NCI-H1930 (cell line): Measurements from ENCODE around the gene POMT1.

Experiments
- DNase-seq, 2 experiments: peaks; one replicate each; lab custom pipeline; 2025; lab: John Stamatoyannopoulos, UW

The POMT1 gene

GRCh38 chr9:131476777-131477345, 25.9 kb upstream of the POMT1 start:
- no peak for DNase-seq

GRCh38 chr9:131477367-131477766, 25.4 kb upstream of the POMT1 start:
- no peak for DNase-seq

DNA sequence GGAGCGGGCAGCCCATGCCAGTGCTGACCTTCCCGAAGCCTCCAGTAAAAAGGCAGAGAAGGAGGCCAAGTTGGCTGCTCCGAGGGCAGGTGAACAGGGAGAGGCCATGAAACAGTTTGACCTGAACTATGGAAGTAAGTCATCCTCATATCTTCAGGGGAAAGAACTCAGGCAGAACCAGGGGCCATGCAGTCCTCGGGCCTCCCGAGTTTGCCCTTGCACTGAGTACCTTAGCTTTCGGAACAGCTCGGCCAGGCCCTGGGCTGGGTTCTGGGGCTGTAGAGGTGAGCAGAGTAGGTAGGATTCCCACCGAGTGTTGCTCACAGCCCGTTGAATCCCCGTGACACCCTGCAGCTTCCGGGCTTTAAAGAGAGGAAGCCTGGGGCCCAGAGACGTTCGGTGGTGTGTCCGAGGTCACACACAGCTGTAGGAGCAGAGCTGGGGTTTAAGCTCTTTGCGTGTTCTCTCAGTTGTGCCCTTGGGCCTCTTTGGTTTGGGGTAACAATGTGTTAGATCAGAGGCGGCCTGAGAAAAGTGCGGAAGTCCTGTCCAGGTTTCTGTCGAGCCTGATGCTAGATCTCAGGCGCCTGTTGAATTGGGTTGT, 24.8 kb upstream of the POMT1 start:
- no peak for DNase-seq

DNA sequence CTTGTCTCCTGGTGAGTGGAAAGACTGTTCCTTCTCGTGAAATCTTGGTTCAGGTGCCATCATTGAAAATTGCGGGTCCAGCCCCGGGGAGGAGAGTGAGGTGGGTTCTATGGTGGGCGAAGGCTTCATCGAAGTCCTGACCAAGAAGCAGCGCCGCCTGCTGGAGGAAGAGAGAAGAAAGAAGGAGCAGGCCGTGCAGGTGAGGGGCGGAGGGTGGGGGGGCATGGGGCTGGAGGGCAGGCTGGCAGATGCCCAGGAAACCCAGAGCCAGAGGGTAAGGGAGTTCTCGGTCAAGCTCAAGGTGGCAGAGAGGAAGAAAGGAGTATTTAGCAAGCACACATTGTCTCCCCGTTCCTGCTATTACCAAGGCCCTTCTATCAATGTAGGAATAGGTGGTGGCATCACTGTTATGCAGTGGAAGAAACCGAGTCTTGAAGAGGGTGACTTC, 24.3 kb upstream of the POMT1 start:
- DNase-seq = peak in 1 of 2 experiments; percentile 39

GRCh38 chr9:131478911-131479310, 23.8 kb upstream of the POMT1 start:
- DNase-seq = no peak

DNA sequence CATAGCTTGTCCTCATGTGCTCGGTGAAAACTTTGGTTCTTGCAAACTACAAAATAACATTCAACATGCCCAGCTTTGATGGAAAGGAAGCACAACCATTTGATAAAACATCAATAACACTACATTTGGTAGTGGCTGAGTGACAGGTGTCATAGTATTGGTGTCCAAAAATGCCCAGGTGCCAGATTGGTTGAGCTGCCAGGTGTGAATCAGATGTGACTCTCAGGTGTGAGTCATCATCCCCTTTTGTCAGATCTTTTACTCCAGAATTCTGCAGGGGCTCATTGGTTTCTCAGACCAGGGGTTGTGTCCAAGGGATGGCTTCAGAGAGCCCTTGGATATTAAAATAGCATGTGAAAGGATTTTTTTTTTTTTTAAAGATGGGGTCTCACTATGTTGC, 22.5 kb upstream of the POMT1 start:
- DNase-seq = no peak

DNA sequence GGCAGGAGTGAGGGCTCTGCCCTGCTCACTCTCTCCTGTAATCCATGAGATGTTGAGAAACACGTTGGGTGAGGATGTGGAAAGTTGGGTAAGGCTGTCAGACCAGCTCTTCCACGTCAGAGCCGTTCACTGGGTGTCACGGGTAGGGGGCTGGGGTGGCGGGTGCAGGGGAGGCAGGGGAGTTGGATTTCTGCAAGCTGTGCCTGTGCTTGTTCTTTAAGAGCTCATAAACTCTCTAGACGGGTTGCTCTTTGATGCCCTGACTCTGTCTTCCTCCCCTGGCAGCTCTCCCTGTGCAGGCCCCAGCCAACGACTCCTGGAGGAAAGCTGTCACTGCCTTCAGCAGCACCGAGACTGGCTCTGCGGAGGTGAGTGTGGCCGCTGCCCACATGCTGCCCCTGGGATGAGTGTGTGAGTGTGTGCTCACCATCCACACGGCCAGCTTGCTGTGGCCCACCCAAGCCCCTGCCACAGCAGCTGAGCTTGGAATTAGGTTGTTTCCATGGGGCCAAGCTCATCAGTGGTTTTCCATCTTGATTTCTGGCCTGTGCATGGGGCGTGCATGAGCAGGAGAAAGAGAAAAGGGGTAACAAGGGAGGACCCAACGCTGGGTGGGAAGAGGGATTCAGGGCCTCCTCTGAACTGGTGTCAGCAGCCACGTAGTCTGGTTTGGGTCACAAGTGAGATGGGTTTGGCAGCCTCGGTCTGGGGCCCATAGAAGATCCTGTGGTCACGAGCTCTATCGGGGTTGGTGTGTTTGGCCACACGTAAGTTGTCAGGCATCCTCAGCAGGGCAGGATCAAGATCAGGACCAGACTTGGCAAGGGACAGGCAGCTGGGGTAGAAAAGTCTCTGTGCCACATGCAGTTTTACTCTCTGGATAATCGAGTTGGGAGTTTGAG, 21.0 kb upstream of the POMT1 start:
- DNase-seq = no peak

DNA sequence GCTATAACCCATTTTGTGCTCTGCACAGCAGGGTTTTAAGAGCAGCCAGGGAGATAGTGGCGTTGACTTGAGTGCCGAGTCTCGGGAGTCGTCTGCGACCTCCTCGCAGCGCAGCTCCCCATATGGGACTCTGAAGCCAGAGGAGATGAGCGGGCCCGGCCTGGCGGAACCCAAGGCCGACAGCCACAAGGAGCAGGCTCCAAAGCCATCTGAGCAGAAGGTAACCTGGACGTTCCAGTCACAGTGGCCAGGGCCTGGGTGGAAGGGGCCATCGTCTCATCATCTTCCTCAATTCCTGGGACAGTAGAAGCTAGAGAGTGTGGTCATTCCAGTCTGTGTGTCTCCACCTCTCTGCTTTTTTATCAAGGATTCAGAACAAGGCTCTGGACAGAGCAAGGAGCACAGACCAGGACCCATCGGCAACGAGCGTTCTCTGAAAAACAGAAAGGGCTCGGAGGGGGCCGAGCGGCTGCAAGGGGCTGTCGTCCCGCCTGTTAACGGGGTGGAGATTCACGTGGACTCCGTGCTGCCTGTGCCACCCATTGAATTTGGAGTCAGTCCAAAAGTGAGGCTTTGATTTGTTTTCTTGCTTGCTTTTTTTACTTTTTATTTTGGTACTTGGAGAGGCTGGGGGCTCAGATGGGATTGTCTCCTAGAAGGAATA, 20.2 kb upstream of the POMT1 start:
- DNase-seq = no peak

DNA sequence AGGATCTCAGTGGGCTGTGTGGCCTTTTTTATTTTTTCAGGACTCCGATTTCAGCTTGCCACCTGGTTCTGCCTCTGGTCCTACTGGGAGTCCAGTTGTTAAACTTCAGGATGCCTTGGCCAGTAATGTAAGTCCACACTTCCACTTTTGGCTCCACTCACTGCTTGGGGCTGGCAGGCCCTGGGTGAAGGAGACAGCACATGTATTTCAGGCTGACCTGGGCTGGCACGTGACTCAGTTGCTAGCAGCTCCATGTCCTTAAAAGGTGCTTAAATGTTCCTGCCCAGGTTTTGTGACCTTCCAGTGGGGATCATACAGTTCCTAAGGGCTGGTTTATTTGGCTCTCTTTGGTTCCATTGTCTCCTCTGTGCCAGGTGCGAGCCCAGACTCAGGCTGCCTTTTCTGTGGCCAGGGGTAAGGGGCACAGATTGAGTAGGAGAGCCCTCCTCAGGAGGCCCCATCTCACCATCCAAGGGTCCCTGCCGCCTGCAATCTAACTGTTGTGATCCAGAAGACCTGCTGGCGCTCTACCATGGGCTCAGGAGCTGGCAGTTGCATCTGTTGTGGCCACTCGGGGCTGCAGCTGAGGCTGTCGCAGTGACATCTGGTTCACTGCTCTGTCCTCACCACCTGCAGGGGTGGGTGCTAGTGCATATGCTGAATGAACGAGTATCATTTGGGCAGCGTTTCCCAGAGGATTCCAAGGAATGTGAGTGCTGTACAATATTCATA, 19.2 kb upstream of the POMT1 start:
- no peak for DNase-seq

GRCh38 chr9:131484051-131484445, 18.7 kb upstream of the POMT1 start:
- no peak for DNase-seq

GRCh38 chr9:131484560-131485185, 18.0 kb upstream of the POMT1 start:
- no peak for DNase-seq

GRCh38 chr9:131485206-131485605, 17.5 kb upstream of the POMT1 start:
- no peak for DNase-seq

GRCh38 chr9:131485728-131486422, 16.8 kb upstream of the POMT1 start:
- no peak for DNase-seq

- DNase-seq = no peak
Measured at GRCh38 chr9:131487001-131487400, 15.7 kb upstream of the POMT1 start.

DNA sequence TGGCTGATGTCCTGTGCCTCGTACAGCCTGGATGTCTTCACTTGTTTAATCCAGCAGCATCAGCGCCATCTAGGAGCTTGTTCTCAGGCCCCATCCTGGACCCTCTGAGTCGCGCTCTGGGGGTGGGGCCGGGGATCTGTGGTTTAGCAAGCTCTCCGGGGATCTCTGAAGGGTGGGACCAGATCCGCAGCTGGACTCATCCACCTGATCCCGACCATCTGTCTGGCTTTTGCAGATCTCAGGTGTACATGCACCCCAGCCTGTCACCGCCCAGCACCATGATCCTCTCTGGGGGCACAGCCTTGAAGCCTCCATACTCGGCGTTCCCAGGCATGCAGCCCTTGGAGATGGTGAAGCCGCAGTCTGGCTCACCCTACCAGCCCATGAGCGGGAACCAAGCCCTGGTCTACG, 15.1 kb upstream of the POMT1 start:
- no peak for DNase-seq

- DNase-seq = no peak
Measured at GRCh38 chr9:131490514-131490913, 12.2 kb upstream of the POMT1 start.

- no peak for DNase-seq
Measured at GRCh38 chr9:131491001-131491710, 11.6 kb upstream of the POMT1 start.

- DNase-seq = no peak
Measured at GRCh38 chr9:131492070-131492469, 10.6 kb upstream of the POMT1 start.

GRCh38 chr9:131494296-131494870, 8.3 kb upstream of the POMT1 start:
- no peak for DNase-seq

- DNase-seq = no peak
Measured at GRCh38 chr9:131495785-131496184, 6.9 kb upstream of the POMT1 start.
